ENCODE data around the gene C1QB. TPM values are rescaled to one million over a fixed set of nuclear protein-coding genes. Genes with fewer than 3 reads are reported as not detected.

Gene C1QB
- total RNA-seq, 2 donors from 2014 or later = not detected

GRCh38 chr1:22612671-22613571 lies 40.1 kb upstream of the C1QB start:
- no peaks in the 10 kb centered on the region for H3K4me1 Mint-ChIP-seq
- no peaks in the 10 kb centered on the region for H3K4me1 ChIP-seq (ENCODE audit: control insufficient read depth, insufficient read depth, low read length)
- no peak overlapping the region for H3K27ac Mint-ChIP-seq
- no peaks in the 10 kb centered on the region for H3K9me3 Mint-ChIP-seq
- TF ChIP-seq CTCF (conservative IDR thresholded peaks at IDR 0.05) = no peak
- H3K4me3 ChIP-seq (ENCODE audit: low read length) = no peak overlapping the region
- 63 to 71% methylated on average over 8 to 12 of the region's 12 CpGs for WGBS, 2 experiments (ENCODE audit: insufficient coverage in 1 of 2, insufficient read length in 1 of 2)
- H3K27me3 ChIP-seq (ENCODE audit: control insufficient read depth, insufficient read depth, low read length, poor library complexity, severe bottlenecking) = peaks cover 38% of the 10 kb centered on the region
- H3K4me3 Mint-ChIP-seq = no peak overlapping the region
- H3K27ac ChIP-seq (ENCODE audit: low read depth, low read length) = no peak overlapping the region
- H3K9ac ChIP-seq (ENCODE audit: extremely low read depth, low read length, poor library complexity, severe bottlenecking) = no peak overlapping the region
- H3K9me3 ChIP-seq (ENCODE audit: control insufficient read depth, low read length) = no peaks in the 10 kb centered on the region
- no peaks in the 10 kb centered on the region for H3K36me3 Mint-ChIP-seq (ENCODE audit: low read depth)
- DNase-seq = no peak
- no peaks in the 10 kb centered on the region for H3K36me3 ChIP-seq (ENCODE audit: control insufficient read depth, insufficient read depth, low read length)
- H3K27me3 Mint-ChIP-seq (ENCODE audit: insufficient read depth) = peaks cover 29% of the 10 kb centered on the region

GRCh38 chr1:22613572-22613918 lies 39.5 kb upstream of the C1QB start:
- WGBS, 2 experiments (ENCODE audit: insufficient coverage in 1 of 2, insufficient read length in 1 of 2) = 87 to 90% methylated on average over 3 to 5 of the region's 5 CpGs
- H3K27ac Mint-ChIP-seq = no peak overlapping the region
- Histone ChIP-seq H3K9ac (ENCODE audit: extremely low read depth, low read length, poor library complexity, severe bottlenecking) (no peak overlapping the region), H3K4me1 (ENCODE audit: control insufficient read depth, insufficient read depth, low read length) (no peaks in the 10 kb centered on the region), H3K9me3 (ENCODE audit: control insufficient read depth, low read length) (no peaks in the 10 kb centered on the region), H3K27me3 (ENCODE audit: control insufficient read depth, insufficient read depth, low read length, poor library complexity, severe bottlenecking) (peaks cover 32% of the 10 kb centered on the region), H3K36me3 (ENCODE audit: control insufficient read depth, insufficient read depth, low read length) (no peaks in the 10 kb centered on the region), H3K27ac (ENCODE audit: low read depth, low read length) (no peak overlapping the region), H3K4me3 (ENCODE audit: low read length) (no peak overlapping the region)
- no peak for DNase-seq
- H3K9me3 Mint-ChIP-seq = no peaks in the 10 kb centered on the region
- no peak for TF ChIP-seq CTCF (conservative IDR thresholded peaks at IDR 0.05)
- no peak overlapping the region for H3K4me3 Mint-ChIP-seq
- H3K36me3 Mint-ChIP-seq (ENCODE audit: low read depth) = no peaks in the 10 kb centered on the region
- peaks cover 23% of the 10 kb centered on the region for H3K27me3 Mint-ChIP-seq (ENCODE audit: insufficient read depth)
- H3K4me1 Mint-ChIP-seq = no peaks in the 10 kb centered on the region

- H3K9me3 ChIP-seq (ENCODE audit: control insufficient read depth, low read length) = no peaks in the 10 kb centered on the region
- WGBS, 2 experiments (ENCODE audit: insufficient coverage in 1 of 2, insufficient read length in 1 of 2) = 78 to 85% methylated on average over 8 to 12 of the region's 12 CpGs
- no peak overlapping the region for H3K4me3 ChIP-seq (ENCODE audit: low read length)
- H3K36me3 ChIP-seq (ENCODE audit: control insufficient read depth, insufficient read depth, low read length) = no peaks in the 10 kb centered on the region
- peaks cover 20% of the 10 kb centered on the region for H3K27me3 Mint-ChIP-seq (ENCODE audit: insufficient read depth)
- H3K4me1 ChIP-seq (ENCODE audit: control insufficient read depth, insufficient read depth, low read length) = no peaks in the 10 kb centered on the region
- peaks cover 29% of the 10 kb centered on the region for H3K27me3 ChIP-seq (ENCODE audit: control insufficient read depth, insufficient read depth, low read length, poor library complexity, severe bottlenecking)
- H3K4me1 Mint-ChIP-seq = no peaks in the 10 kb centered on the region
- H3K4me3 Mint-ChIP-seq = no peak overlapping the region
- H3K27ac Mint-ChIP-seq = no peak overlapping the region
- H3K9me3 Mint-ChIP-seq = no peaks in the 10 kb centered on the region
- no peak overlapping the region for H3K27ac ChIP-seq (ENCODE audit: low read depth, low read length)
- TF ChIP-seq CTCF (conservative IDR thresholded peaks at IDR 0.05) = no peak
- no peak overlapping the region for H3K9ac ChIP-seq (ENCODE audit: extremely low read depth, low read length, poor library complexity, severe bottlenecking)
- H3K36me3 Mint-ChIP-seq (ENCODE audit: low read depth) = no peaks in the 10 kb centered on the region
- no peak for DNase-seq
Measured at GRCh38 chr1:22613951-22614350, 39.1 kb upstream of the C1QB start.
